SJCRH30 (cell line): ENCODE measurements around the gene WNT6. TPM values are rescaled to one million over a fixed set of nuclear protein-coding genes. Genes with fewer than 3 reads are reported as not detected.

Experiments
- DNase-seq, 2 experiments: peaks; one replicate each; pipeline ENCODE4 v3.0.0-alpha.2; 2015 to 2020
- H3K27ac ChIP-seq: fragments of 250-450 bp; sonication (Bioruptor Pico); 2 replicates; pipeline ENCODE4 v1.5.1; 2020; ENCODE audit warnings: mild to moderate bottlenecking, moderate library complexity
- H3K27me3 ChIP-seq: fragments of 250-450 bp; sonication (Bioruptor Pico); 2 replicates; pipeline ENCODE4 v1.5.1; 2020; ENCODE audit warnings: mild to moderate bottlenecking, moderate library complexity
- H3K36me3 ChIP-seq: fragments of 250-450 bp; sonication (Bioruptor Pico); 2 replicates; pipeline ENCODE4 v1.5.1; 2020; ENCODE audit warnings: mild to moderate bottlenecking, moderate library complexity
- H3K4me1 ChIP-seq: fragments of 250-450 bp; sonication (Bioruptor Pico); 2 replicates; pipeline ENCODE4 v1.5.1; 2020; ENCODE audit warnings: mild to moderate bottlenecking, moderate library complexity
- H3K4me3 ChIP-seq: fragments of 250-450 bp; sonication (Bioruptor Pico); 2 replicates; pipeline ENCODE4 v1.5.1; 2020; ENCODE audit warnings: mild to moderate bottlenecking, moderate library complexity
- H3K9me3 ChIP-seq: fragments of 250-450 bp; sonication (Bioruptor Pico); replicated peaks from 2 replicates; pipeline ENCODE4 v1.5.1; 2020; ENCODE audit warnings: mild to moderate bottlenecking, moderate library complexity
- total RNA-seq: library from RNA; depleted of rRNA; stranded (reverse); fragments of >200 nt; shearing (Covaris generic); gene quantifications from 2 replicates; pipeline ENCODE4 v1.2.3, GENCODE V29; 2014

WNT6 gene
- total RNA-seq, 1 experiment from 2014 or later: 0.10 TPM

DNA sequence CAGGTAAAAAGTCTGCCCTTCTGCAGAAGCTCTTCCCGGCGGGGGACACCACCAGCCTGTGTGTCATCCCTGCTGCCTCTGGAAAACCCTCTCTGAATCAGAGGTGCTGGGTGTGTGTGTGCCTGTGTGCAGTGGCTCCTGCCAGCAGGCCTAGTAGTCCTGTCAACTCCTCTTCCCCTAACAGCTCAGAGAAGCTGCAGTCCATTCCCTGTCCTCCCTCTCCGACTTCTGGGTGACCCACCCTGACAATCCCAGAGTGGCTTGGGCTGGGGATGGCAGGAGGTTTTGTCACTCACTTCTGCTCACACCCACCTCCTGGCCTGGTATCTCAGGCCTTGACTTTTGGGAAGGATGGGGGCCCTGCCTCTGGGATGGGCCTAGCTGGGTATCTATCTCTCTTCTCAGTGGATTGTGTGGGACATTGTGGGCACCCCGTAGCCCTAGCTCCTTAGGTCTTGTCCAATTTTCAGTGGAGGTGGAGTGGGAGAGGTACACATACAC lies 23.3 kb downstream of the WNT6 start:
- no peaks in the 10 kb centered on the region for H3K36me3 ChIP-seq
- 0 out of 2 replicates have a peak, but pooled peaks cover 4% of the 10 kb centered on the region for H3K27me3 ChIP-seq
- H3K27ac ChIP-seq: no peak overlapping the region
- H3K9me3 ChIP-seq: no peaks in the 10 kb centered on the region
- DNase-seq: peak in 1 of 2 experiments; percentile 53
- H3K4me1 ChIP-seq: peaks cover 52% of the 10 kb centered on the region
- no peak overlapping the region for H3K4me3 ChIP-seq

GRCh38 chr2:218883491-218884490 lies 24.2 kb downstream of the WNT6 start:
- Histone ChIP-seq H3K27me3 (0 out of 2 replicates have a peak, but pooled peaks cover 4% of the 10 kb centered on the region), H3K4me3 (peak overlapping the region; percentile 68), H3K9me3 (no peaks in the 10 kb centered on the region), H3K36me3 (no peaks in the 10 kb centered on the region), H3K4me1 (peaks cover 44% of the 10 kb centered on the region), H3K27ac (peak overlapping the region; percentile 54)
- DNase-seq: peak; percentile 65 to 70

- H3K4me1 ChIP-seq: peaks cover 38% of the 10 kb centered on the region
Observed at GRCh38 chr2:218884519-218884918, 24.9 kb downstream of the WNT6 start.

GRCh38 chr2:218885981-218886947 lies 26.7 kb downstream of the WNT6 start:
- H3K36me3 ChIP-seq: no peaks in the 10 kb centered on the region
- no peak overlapping the region for H3K27ac ChIP-seq
- H3K27me3 ChIP-seq: 0 out of 2 replicates have a peak, but pooled peaks cover 4% of the 10 kb centered on the region
- no peak overlapping the region for H3K4me3 ChIP-seq
- H3K4me1 ChIP-seq: peaks cover 28% of the 10 kb centered on the region
- no peaks in the 10 kb centered on the region for H3K9me3 ChIP-seq
- DNase-seq: peak; percentile 68 to 76

More at GRCh38 chr2:218884519-218884918, 24.9 kb downstream of the WNT6 start:
- Histone ChIP-seq H3K27me3 (0 out of 2 replicates have a peak, but pooled peaks cover 4% of the 10 kb centered on the region), H3K36me3 (no peaks in the 10 kb centered on the region), H3K9me3 (no peaks in the 10 kb centered on the region), H3K27ac (no peak overlapping the region), H3K4me3 (peak overlapping the region; percentile 68; the same call in 1 of the 2 replicates)
- DNase-seq: no peak

- H3K4me1 ChIP-seq: peaks cover 31% of the 10 kb centered on the region
- DNase-seq: no peak
- no peaks in the 10 kb centered on the region for H3K36me3 ChIP-seq
- no peaks in the 10 kb centered on the region for H3K9me3 ChIP-seq
- H3K27me3 ChIP-seq: 0 out of 2 replicates have a peak, but pooled peaks cover 4% of the 10 kb centered on the region
- H3K27ac ChIP-seq: no peak overlapping the region
- no peak overlapping the region for H3K4me3 ChIP-seq
Observed at GRCh38 chr2:218887079-218887478, 27.5 kb downstream of the WNT6 start.

- Histone ChIP-seq H3K4me1 (peaks cover 28% of the 10 kb centered on the region), H3K4me3 (no peak overlapping the region), H3K27ac (no peak overlapping the region), H3K36me3 (no peaks in the 10 kb centered on the region), H3K27me3 (0 out of 2 replicates have a peak, but pooled peaks cover 4% of the 10 kb centered on the region), H3K9me3 (no peaks in the 10 kb centered on the region)
- DNase-seq: no peak
Observed at GRCh38 chr2:218888341-218888740, 28.7 kb downstream of the WNT6 start.

GRCh38 chr2:218889937-218890336 lies 30.3 kb downstream of the WNT6 start:
- H3K9me3 ChIP-seq: no peaks in the 10 kb centered on the region
- no peak overlapping the region for H3K4me3 ChIP-seq
- H3K27me3 ChIP-seq: no peaks in the 10 kb centered on the region
- H3K36me3 ChIP-seq: no peaks in the 10 kb centered on the region
- H3K27ac ChIP-seq: no peak overlapping the region
- peaks cover 43% of the 10 kb centered on the region for H3K4me1 ChIP-seq
- DNase-seq: no peak

DNA sequence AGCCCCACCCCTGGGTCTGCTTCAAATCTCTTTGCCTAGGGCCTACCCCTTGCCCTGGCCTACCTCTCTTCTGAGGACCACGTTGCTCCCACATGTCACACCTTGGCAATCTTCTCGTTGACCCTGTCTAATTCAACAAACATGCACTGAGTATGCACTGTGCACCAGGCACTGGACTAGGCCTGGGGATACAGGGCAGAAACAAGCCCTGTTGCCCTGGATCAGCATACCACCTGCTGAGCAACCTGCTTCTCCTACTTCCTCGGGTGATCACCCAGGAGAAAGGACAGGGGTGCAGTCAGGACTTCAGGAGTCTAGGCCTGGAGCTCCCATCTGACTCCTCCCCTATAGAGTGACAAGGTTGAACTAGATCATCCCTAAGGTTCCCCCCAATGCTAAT lies 30.8 kb downstream of the WNT6 start:
- Histone ChIP-seq H3K27ac (no peak overlapping the region), H3K9me3 (no peaks in the 10 kb centered on the region), H3K36me3 (no peaks in the 10 kb centered on the region), H3K4me1 (peaks cover 48% of the 10 kb centered on the region), H3K27me3 (no peaks in the 10 kb centered on the region), H3K4me3 (no peak overlapping the region)
- no peak for DNase-seq

- DNase-seq: no peak
- H3K27me3 ChIP-seq: no peaks in the 10 kb centered on the region
Observed at GRCh38 chr2:218891275-218892135, 31.9 kb downstream of the WNT6 start.

DNA sequence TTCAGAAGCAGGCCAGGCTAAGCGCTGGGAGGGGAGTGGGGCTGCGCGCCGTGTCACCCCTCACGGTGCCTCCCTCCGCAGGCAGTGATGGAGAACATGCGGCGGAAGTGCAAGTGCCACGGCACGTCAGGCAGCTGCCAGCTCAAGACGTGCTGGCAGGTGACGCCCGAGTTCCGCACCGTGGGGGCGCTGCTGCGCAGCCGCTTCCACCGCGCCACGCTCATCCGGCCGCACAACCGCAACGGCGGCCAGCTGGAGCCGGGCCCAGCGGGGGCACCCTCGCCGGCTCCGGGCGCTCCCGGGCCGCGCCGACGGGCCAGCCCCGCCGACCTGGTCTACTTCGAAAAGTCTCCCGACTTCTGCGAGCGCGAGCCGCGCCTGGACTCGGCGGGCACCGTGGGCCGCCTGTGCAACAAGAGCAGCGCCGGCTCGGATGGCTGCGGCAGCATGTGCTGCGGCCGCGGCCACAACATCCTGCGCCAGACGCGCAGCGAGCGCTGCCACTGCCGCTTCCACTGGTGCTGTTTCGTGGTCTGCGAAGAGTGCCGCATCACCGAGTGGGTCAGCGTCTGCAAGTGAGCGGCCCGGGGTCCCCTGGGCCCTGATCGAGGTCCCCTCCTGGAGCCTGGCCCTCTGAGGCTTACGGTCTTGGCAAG lies 33.2 kb downstream of the WNT6 start:
- H3K9me3 ChIP-seq: no peaks in the 10 kb centered on the region
- H3K4me3 ChIP-seq: no peak overlapping the region
- H3K27me3 ChIP-seq: no peaks in the 10 kb centered on the region
- peaks cover 42% of the 10 kb centered on the region for H3K4me1 ChIP-seq
- H3K36me3 ChIP-seq: no peaks in the 10 kb centered on the region
- no peak for DNase-seq
- H3K27ac ChIP-seq: no peak overlapping the region

More at GRCh38 chr2:218891275-218892135, 31.9 kb downstream of the WNT6 start:
- Histone ChIP-seq H3K4me3 (no peak overlapping the region), H3K36me3 (no peaks in the 10 kb centered on the region), H3K4me1 (peaks cover 49% of the 10 kb centered on the region), H3K9me3 (no peaks in the 10 kb centered on the region), H3K27ac (no peak overlapping the region)

- H3K27me3 ChIP-seq: no peaks in the 10 kb centered on the region
- peaks cover 46% of the 10 kb centered on the region for H3K4me1 ChIP-seq
- H3K9me3 ChIP-seq: no peaks in the 10 kb centered on the region
- H3K36me3 ChIP-seq: no peaks in the 10 kb centered on the region
- H3K4me3 ChIP-seq: no peak overlapping the region
- no peak overlapping the region for H3K27ac ChIP-seq
- DNase-seq: no peak
Observed at GRCh38 chr2:218893349-218894150, 33.9 kb downstream of the WNT6 start.

GRCh38 chr2:218894151-218894879 lies 34.7 kb downstream of the WNT6 start:
- Histone ChIP-seq H3K27ac (no peak overlapping the region), H3K27me3 (no peaks in the 10 kb centered on the region; the same call in 1 of the 2 replicates), H3K9me3 (no peaks in the 10 kb centered on the region), H3K4me3 (no peak overlapping the region), H3K36me3 (no peaks in the 10 kb centered on the region), H3K4me1 (peaks cover 46% of the 10 kb centered on the region)
- DNase-seq: no peak
